ENCODE results near the gene SLAIN2. TPM values are rescaled to one million over a fixed set of nuclear protein-coding genes. Genes with fewer than 3 reads are reported as not detected.

The SLAIN2 gene
- total and polyA plus RNA-seq, 7 donors: 25.6 to 167 (median 95.9) TPM

GRCh38 chr4:48400416-48400815 lies 59.1 kb downstream of the SLAIN2 start:
- Histone ChIP-seq H3K36me3 (peaks cover 0 to 42% (median 5%) of the 10 kb centered on the region in 4 donors), H3K4me3 (no peak overlapping the region), H3K27ac (no peak overlapping the region), H3K9me3 (no peaks in the 10 kb centered on the region), H3K4me1 (peaks cover 0 to 5% (median 0%) of the 10 kb centered on the region in 4 donors), H3K27me3 (no peaks in the 10 kb centered on the region)
- no peak for DNase-seq
- 87 to 95% methylated on average over 6 of the region's 6 CpGs for WGBS, 2 donors
- intact Hi-C loops (cut with DNase I): no loop called here
- TF ChIP-seq EP300 (IDR thresholded peaks at IDR 0.05) (no peak), CTCF (IDR thresholded peaks at IDR 0.05) (no peak), POLR2A (IDR thresholded peaks at IDR 0.05) (no peak)

GRCh38 chr4:48403358-48403757 lies 62.0 kb downstream of the SLAIN2 start:
- Histone ChIP-seq H3K27ac (no peak overlapping the region), H3K9me3 (no peaks in the 10 kb centered on the region), H3K4me3 (no peak overlapping the region), H3K4me1 (peaks cover 0 to 5% (median 0%) of the 10 kb centered on the region in 4 donors), H3K36me3 (peaks cover 0 to 17% (median 3%) of the 10 kb centered on the region in 4 donors), H3K27me3 (no peaks in the 10 kb centered on the region)
- no peak for DNase-seq
- 86 to 97% methylated on average over 5 of the region's 5 CpGs for WGBS, 2 donors
- intact Hi-C loops (cut with DNase I): no loop called here
- no peak for TF ChIP-seq POLR2AphosphoS5 (IDR thresholded peaks at IDR 0.05)
- no peak for TF ChIP-seq CTCF (IDR thresholded peaks at IDR 0.05)
- TF ChIP-seq EP300 (IDR thresholded peaks at IDR 0.05): no peak
- no peak for TF ChIP-seq POLR2A (IDR thresholded peaks at IDR 0.05)

DNA sequence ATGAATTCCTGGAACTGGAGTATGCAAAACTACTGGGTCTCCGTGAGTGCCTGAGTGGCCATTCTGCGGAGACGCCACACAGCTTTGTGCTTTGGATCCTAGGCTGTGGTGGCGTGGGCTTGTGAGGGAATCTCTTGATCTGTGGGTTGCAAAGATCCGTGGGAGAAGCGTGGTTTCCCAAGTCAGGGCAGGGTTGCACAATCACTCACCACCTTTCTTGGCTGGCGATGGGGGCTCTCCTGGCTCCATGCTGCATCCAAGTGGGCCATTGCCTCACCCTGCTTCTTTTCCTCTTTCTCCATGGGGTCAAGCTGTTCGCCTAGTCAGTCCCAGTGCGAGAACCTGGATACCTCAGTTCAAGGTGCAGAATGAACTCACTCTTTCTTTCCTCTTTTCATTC lies 62.5 kb downstream of the SLAIN2 start:
- WGBS, 2 donors: 95 to 96% methylated on average over 9 of the region's 9 CpGs
- no peaks in the 10 kb centered on the region for H3K9me3 ChIP-seq
- intact Hi-C loops (cut with DNase I): no loop called here

DNA sequence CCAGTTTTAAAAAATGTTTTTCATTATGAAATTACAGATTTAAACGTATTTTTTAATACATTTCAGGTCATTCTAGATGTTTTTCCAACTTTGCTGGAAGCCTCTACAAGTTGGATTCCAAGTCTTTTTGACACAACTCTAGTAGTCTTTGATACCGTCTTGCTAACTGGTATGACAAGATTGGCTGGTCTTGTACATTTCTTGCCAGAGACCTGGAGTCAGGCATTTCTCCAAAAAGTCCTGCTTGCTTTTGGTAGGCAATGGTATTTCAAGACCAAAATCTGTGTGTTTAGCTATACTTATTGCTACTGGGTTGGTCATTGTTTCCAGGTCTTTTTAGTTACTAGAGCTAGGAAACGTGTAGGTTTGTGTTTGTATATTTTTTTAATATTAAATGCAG lies 64.6 kb downstream of the SLAIN2 start:
- H3K4me1 ChIP-seq: peaks cover 0 to 5% (median 0%) of the 10 kb centered on the region in 4 donors
- no peak for TF ChIP-seq POLR2AphosphoS5 (IDR thresholded peaks at IDR 0.05)
- no peak for TF ChIP-seq CTCF (IDR thresholded peaks at IDR 0.05)
- TF ChIP-seq POLR2A (IDR thresholded peaks at IDR 0.05): no peak
- no peak for TF ChIP-seq EP300 (IDR thresholded peaks at IDR 0.05)
- no peaks in the 10 kb centered on the region for H3K27me3 ChIP-seq
- DNase-seq: no peak
- no peak overlapping the region for H3K4me3 ChIP-seq
- H3K9me3 ChIP-seq: no peaks in the 10 kb centered on the region
- intact Hi-C loops (cut with DNase I): no loop called here
- 92 to 94% methylated on average over 3 of the region's 3 CpGs for WGBS, 2 donors
- no peak overlapping the region for H3K27ac ChIP-seq
- peaks cover 0 to 35% (median 4%) of the 10 kb centered on the region in 4 donors for H3K36me3 ChIP-seq

More for the DNA sequence above, 62.5 kb downstream of the SLAIN2 start:
- TF ChIP-seq POLR2A (IDR thresholded peaks at IDR 0.05): no peak
- Histone ChIP-seq H3K4me1 (peaks cover 0 to 5% (median 0%) of the 10 kb centered on the region in 4 donors), H3K27ac (no peak overlapping the region), H3K36me3 (peaks cover 0 to 17% (median 3%) of the 10 kb centered on the region in 4 donors), H3K27me3 (no peaks in the 10 kb centered on the region), H3K4me3 (no peak overlapping the region)
- no peak for DNase-seq

- WGBS, 2 donors: 49 to 77% methylated on average over 4 of the region's 4 CpGs
- no peak overlapping the region for H3K27ac ChIP-seq
- H3K4me1 ChIP-seq: no peaks in the 10 kb centered on the region
- intact Hi-C loops (cut with DNase I): no loop called here
- no peaks in the 10 kb centered on the region for H3K27me3 ChIP-seq
- TF ChIP-seq POLR2AphosphoS5 (IDR thresholded peaks at IDR 0.05) (no peak), EP300 (IDR thresholded peaks at IDR 0.05) (no peak), CTCF (IDR thresholded peaks at IDR 0.05) (no peak), POLR2A (IDR thresholded peaks at IDR 0.05) (no peak)
- H3K9me3 ChIP-seq: no peaks in the 10 kb centered on the region
- H3K4me3 ChIP-seq: no peak overlapping the region
- H3K36me3 ChIP-seq: peaks cover 0 to 18% (median 2%) of the 10 kb centered on the region in 4 donors
- no peak for DNase-seq
Observed at GRCh38 chr4:48409203-48409602, 67.9 kb downstream of the SLAIN2 start.
